Spinal cord (tissue), 10 donors: ENCODE measurements around the gene SNTA1. TPM values are rescaled to one million over a fixed set of nuclear protein-coding genes. Genes with fewer than 3 reads are reported as not detected.
A peak's percentile ranks its signal among the peaks of the same experiment; 100 is the strongest.
"Not testable (repeated sequence)": the region's sequence is repeated elsewhere in the genome, so short reads cannot be mapped to it uniquely, and the experiment has no call there.

Experiments
- DNase-seq, 6 donors: peaks; one replicate each; pipeline versions ENCODE4 v3.0.0 to v3.0.0-alpha.2; 2013 to 2015; ENCODE audit warnings: low spot score in 6 of 6, low read depth in 4 of 6
- H3K27ac ChIP-seq: one replicate; pipeline ENCODE4 v1.5.1; 2013; ENCODE audit warnings: low read depth, low read length, control low read depth
- H3K27me3 ChIP-seq: one replicate; pipeline ENCODE4 v1.6.1; 2013; ENCODE audit warnings: low read length; ENCODE audit not compliant: control insufficient read depth, insufficient read depth
- H3K36me3 ChIP-seq: one replicate; pipeline ENCODE4 v1.6.1; 2013; ENCODE audit warnings: low read length; ENCODE audit not compliant: control insufficient read depth, insufficient read depth
- H3K4me1 ChIP-seq: one replicate; pipeline ENCODE4 v1.6.1; 2013; ENCODE audit warnings: low read length; ENCODE audit not compliant: control insufficient read depth, insufficient read depth
- H3K4me3 ChIP-seq: one replicate; pipeline ENCODE4 v1.5.1; 2013; ENCODE audit warnings: low read depth, low read length, control low read depth
- H3K9me3 ChIP-seq: one replicate; pipeline ENCODE4 v1.6.1; 2013; ENCODE audit warnings: low read length; ENCODE audit not compliant: control insufficient read depth, insufficient read depth
- WGBS: methylation state at CpG from one replicate; pipeline ENCODE4 v1.1.5; 2013; ENCODE audit warnings: missing lambda C conversion rate; ENCODE audit not compliant: insufficient coverage; 5-methylcytosine and 5-hydroxymethylcytosine counted together
- long read RNA-seq, 4 donors: transcript quantifications; one replicate each; lab custom pipeline, GENCODE V29; 2026
- polyA plus RNA-seq, 2 donors: library from polyadenylated mRNA; unstranded; fragments of 120-200 nt; gene quantifications; one replicate each; pipeline ENCODE4 v1.2.1, GENCODE V29; 2013; ENCODE audit not compliant: insufficient read length in 2 of 2
- total RNA-seq, 2 donors: library from RNA; depleted of rRNA in 1 of 2; stranded (reverse); fragments of 120-200 nt in 1 of 2; fragments of >200 nt in 1 of 2; gene quantifications; one replicate each; pipeline versions ENCODE4 v1.2.3 to v1.2.4, GENCODE V29; 2013 to 2014
- donor health status: healthy.

The SNTA1 gene
- total RNA-seq (10 to 100 TPM; 20.8 to 87.9 TPM), polyA plus RNA-seq (10 to 100 TPM; 22.0 to 35.3 TPM)
- long read RNA-seq, donor 1, transcript SNTA1-201 (8 exons, 2,342 nt), result major isoform, 13 of 20 reads
- long read RNA-seq, donor 1, partial matches to known transcripts, result 7 of 20 reads
- long read RNA-seq, donor 1, other reads (novel, unspliced or antisense), result 0 of 20 reads
- long read RNA-seq, donor 2, transcript SNTA1-201 (8 exons, 2,342 nt), result major isoform, 5 of 5 reads
- long read RNA-seq, donor 2, partial matches to known transcripts, result 0 of 5 reads
- long read RNA-seq, donor 2, other reads (novel, unspliced or antisense), result 0 of 5 reads
- long read RNA-seq, donor 3, partial matches to known transcripts, result 0 of 3 reads
- long read RNA-seq, donor 3, other reads (novel, unspliced or antisense), result 0 of 3 reads
- long read RNA-seq, donor 4, transcript SNTA1-201 (8 exons, 2,342 nt), result major isoform, 5 of 10 reads
- long read RNA-seq, donor 4, partial matches to known transcripts, result 5 of 10 reads
- long read RNA-seq, donor 4, other reads (novel, unspliced or antisense), result 0 of 10 reads

GRCh38 chr20:33443512-33444239 lies at the start of gene SNTA1:
TSS of gene SNTA1 (minus strand) at chr20:33443763. CDS start at chr20:33443620, 143 bp downstream.
- H3K27me3 ChIP-seq, result no peaks in the 10 kb centered on the region
- peak within 1 kb of the TSS; percentile 77 for H3K4me3 ChIP-seq
- H3K9me3 ChIP-seq, result no peaks in the 10 kb centered on the region
- peak within 1 kb of the TSS; percentile 69 for H3K27ac ChIP-seq
- DNase-seq, result peak in 4 of 6 donors; percentile 54 to 88 (median 72)
- under 1% methylated on average over 72 of the region's 75 CpGs for WGBS
- H3K4me1 ChIP-seq, result peaks cover 32% of the 10 kb centered on the region
- no peaks in the 10 kb centered on the region for H3K36me3 ChIP-seq

DNA sequence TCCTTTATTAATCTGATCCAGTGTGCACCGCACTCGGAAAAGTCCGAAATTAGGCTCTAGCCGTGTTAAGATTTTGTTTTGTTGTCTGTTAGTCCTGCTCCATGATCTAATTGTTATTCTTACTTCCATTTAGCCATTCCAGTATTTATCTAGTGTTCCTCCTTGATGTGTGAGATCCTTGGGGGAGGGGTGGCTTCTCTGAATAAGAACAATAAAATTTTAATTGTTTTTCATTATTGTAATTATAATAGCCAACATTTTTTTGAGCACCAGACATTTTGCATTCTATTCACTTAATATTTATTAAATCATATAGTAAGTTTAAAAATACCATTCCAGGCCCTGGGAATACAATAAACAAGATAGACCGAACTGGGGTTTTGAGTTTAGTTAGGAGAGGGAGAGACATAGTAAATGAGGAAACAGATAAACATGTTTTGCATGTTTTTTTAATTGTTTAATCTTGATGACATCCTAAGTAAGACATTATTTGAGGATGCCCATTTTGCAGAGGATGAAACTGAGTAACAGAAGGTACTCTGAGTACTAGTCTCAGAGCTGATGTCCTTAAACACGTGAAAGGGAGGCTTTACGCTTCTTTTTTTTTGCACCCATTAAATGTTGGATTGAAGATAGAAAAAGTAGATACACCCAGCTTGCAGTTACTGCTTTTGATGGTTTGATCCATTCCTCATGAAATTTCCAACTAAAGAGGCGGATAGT lies 47.5 kb upstream of the SNTA1 start:
- DNase-seq, result no peak
- H3K9me3 ChIP-seq, result no peaks in the 10 kb centered on the region
- peaks cover 16% of the 10 kb centered on the region for H3K4me1 ChIP-seq
- H3K4me3 ChIP-seq, result peak overlapping the region; percentile 81
- WGBS, result 62% methylated on average over 3 of the region's 8 CpGs
- peaks cover 10% of the 10 kb centered on the region for H3K36me3 ChIP-seq
- no peak overlapping the region for H3K27ac ChIP-seq
- H3K27me3 ChIP-seq, result no peaks in the 10 kb centered on the region

DNA sequence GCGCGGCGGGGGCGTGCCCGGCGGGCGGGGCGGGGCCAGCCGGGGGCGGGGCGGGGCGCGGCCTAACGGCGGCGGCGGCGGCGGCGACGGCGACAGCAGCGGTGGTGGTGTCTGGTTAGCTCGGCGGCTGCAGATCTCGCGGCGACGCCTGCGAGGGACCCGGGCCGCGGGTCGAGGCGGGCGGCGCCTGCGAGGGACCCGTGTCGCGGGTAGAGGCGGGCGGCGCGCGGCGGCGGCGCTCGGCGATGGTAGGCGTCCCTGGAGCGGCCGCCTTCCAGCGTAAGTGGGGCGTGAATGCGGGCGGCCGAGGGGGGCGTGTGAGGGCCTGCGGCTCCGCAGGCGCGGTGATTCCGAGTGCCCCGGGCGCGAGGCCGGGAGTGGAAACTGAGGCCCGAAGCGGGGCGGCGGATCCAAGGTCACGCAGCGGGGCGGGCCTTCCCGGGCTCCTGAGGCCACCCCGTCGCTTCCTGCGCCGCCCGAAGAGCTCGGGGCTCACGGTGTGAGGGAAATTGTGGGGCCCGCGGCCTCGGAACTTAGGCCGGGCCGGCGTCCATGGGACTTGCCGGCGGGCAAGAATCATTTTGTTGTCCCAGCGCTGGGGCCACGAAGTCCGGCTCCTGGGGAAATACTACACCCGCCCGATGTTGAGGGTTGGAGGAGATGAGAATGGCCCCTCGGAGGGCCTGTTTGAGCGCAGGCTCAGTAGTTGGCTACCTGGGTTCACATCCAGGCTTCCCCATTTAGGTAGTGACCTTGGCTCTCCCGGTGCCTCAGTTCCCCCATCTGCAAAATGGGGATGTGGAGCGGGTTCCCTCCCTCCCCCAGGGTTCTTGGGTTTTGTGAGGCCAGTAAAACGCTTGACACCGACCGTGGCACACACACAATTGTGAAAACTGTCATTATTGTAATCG lies 46.7 kb upstream of the SNTA1 start, which contains the start of gene CBFA2T2:
Gene CBFA2T2, plus strand, starts transcription at position 74 of the 911 bp plus-strand sequence. Its CDS starts 172 bp downstream, at position 246.
- peak within 1 kb of the TSS; percentile 88 for H3K27ac ChIP-seq
- no peaks in the 10 kb centered on the region for H3K27me3 ChIP-seq
- peaks cover 16% of the 10 kb centered on the region for H3K4me1 ChIP-seq
- no peaks in the 10 kb centered on the region for H3K9me3 ChIP-seq
- WGBS, result under 1% methylated on average over 100 of the region's 105 CpGs
- peaks cover 10% of the 10 kb centered on the region for H3K36me3 ChIP-seq
- H3K4me3 ChIP-seq, result peak within 1 kb of the TSS; percentile 81
- DNase-seq, result peak in 2 of 6 donors; percentile 48 to 85

DNA sequence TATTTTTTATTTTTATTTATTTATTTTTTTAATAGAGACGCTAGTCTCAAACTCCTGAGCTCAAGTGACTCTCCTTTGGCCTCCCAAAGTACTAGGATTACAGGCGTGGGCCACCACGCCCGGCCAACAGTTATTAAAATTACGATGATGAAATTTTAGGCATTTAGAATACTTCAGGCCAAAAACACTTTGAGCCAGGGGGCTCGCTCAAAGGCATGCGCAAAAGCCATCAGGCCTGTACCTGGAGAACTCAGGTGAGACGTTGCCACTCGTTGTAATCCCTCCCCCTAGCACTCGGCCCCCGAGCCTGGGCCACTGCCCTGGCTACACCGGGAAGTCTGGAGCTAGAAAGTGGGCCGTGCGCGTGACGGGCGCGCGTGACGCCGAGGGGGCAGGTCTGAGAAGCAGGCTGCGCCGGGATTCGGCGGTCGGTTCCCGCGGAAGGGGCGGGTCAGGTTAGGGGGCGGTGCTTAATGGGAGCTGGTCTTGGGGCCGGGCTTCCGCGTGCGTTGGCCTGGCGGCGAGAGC lies 46.0 kb upstream of the SNTA1 start:
- peaks cover 16% of the 10 kb centered on the region for H3K4me1 ChIP-seq
- H3K9me3 ChIP-seq, result no peaks in the 10 kb centered on the region
- no peaks in the 10 kb centered on the region for H3K27me3 ChIP-seq
- peak; percentile 81 to 99 (median 91) for DNase-seq
- peak overlapping the region; percentile 69 for H3K4me3 ChIP-seq
- peaks cover 10% of the 10 kb centered on the region for H3K36me3 ChIP-seq
- WGBS, result 4% methylated on average over 33 of the region's 36 CpGs
- peak overlapping the region; percentile 88 for H3K27ac ChIP-seq

- Histone ChIP-seq H3K36me3 (peaks cover 10% of the 10 kb centered on the region), H3K27ac (peak overlapping the region; percentile 88), H3K4me1 (peaks cover 16% of the 10 kb centered on the region), H3K4me3 (peak overlapping the region; percentile 69)
- not testable (repeated sequence) for H3K27me3 ChIP-seq, DNase-seq, H3K9me3 ChIP-seq
- 95% methylated on average over 19 of the region's 32 CpGs for WGBS
Measured at GRCh38 chr20:33488661-33489494, 45.3 kb upstream of the SNTA1 start.

DNA sequence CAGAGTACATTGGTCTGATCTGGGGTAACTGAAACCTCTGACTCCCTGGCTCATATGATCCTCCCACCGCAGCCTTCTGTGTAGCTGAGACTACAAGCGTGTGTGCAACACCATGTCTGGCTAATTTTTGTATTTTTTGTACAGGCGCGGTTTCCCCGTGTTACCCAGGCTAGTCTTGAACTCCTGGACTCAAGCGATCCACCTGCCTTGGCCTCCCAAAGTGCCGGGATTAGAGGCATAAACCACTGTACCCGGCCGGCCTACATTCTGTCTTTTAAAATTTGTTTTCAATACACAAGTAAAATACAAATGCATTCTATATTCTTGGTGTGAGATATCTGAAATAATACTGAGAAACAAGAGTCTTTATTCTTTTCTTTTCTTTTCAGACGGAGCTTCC lies 44.6 kb upstream of the SNTA1 start:
- Histone ChIP-seq H3K4me1 (peaks cover 16% of the 10 kb centered on the region), H3K27ac (no peak overlapping the region), H3K27me3 (no peaks in the 10 kb centered on the region), H3K36me3 (peaks cover 3% of the 10 kb centered on the region), H3K4me3 (no peak overlapping the region), H3K9me3 (no peaks in the 10 kb centered on the region)
- WGBS, result 100% methylated on average over 5 of the region's 10 CpGs
- no peak for DNase-seq

DNA sequence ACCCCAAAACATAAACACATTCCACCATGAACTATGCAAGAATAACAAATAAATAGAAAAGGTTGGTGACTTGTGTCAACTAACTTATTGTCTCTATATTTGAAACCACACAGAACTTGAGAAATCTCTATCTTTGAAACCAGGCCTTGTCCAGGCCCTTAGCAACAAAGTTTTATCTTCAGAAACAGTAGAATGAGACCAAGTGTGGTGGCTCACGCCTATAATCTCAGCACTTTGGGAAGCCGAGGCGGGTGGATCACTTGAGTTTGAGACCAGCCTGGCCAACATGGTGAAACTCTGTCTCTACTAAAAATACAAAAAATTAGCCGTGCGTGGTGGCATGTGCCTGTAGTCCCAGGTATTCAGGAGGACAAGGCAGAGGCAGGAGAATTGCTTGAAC lies 39.6 kb upstream of the SNTA1 start:
- H3K27ac ChIP-seq, DNase-seq, H3K36me3 ChIP-seq, H3K27me3 ChIP-seq, H3K4me3 ChIP-seq, H3K9me3 ChIP-seq, H3K4me1 ChIP-seq: not testable (repeated sequence)
- 95% methylated on average over 2 of the region's 5 CpGs for WGBS

GRCh38 chr20:33482581-33482980 lies 39.0 kb upstream of the SNTA1 start:
- Histone ChIP-seq H3K4me1 (no peaks in the 10 kb centered on the region), H3K27ac (no peak overlapping the region), H3K4me3 (no peak overlapping the region), H3K27me3 (no peaks in the 10 kb centered on the region), H3K36me3 (no peaks in the 10 kb centered on the region), H3K9me3 (no peaks in the 10 kb centered on the region)
- WGBS, result 80% methylated on average over 6 of the region's 6 CpGs
- DNase-seq, result no peak
